GM19452 (cell line): Measurements from ENCODE around the gene DCLRE1B.
"Not testable (repeated sequence)": the region's sequence is repeated elsewhere in the genome, so short reads cannot be mapped to it uniquely, and the experiment has no call there.

Experiments
- ATAC-seq: cut with Tn5 transposase; IDR thresholded peaks from one replicate; pipeline ENCODE4 v1.9.1; 2021; ENCODE audit not compliant: unreplicated experiment

Gene DCLRE1B

DNA sequence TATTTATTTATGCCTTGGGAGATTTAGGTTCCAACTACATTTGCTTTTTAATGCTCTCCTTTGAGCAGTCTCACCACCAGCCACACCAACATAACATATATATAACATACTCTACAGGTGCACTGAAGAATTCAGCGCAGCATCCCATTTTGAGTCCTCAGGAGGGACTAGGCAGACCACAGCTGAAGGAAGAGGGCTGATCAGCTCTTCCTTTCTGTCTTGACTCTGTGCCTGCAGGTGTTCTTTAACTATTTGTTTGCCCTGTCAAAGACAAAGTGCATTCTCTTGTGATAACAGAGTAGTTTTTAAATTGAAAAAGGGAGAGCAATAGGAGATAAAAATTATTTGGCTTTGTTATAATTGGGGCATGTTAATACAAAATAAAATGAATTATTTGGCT lies 41.0 kb downstream of the DCLRE1B start:
- no peak for ATAC-seq

DNA sequence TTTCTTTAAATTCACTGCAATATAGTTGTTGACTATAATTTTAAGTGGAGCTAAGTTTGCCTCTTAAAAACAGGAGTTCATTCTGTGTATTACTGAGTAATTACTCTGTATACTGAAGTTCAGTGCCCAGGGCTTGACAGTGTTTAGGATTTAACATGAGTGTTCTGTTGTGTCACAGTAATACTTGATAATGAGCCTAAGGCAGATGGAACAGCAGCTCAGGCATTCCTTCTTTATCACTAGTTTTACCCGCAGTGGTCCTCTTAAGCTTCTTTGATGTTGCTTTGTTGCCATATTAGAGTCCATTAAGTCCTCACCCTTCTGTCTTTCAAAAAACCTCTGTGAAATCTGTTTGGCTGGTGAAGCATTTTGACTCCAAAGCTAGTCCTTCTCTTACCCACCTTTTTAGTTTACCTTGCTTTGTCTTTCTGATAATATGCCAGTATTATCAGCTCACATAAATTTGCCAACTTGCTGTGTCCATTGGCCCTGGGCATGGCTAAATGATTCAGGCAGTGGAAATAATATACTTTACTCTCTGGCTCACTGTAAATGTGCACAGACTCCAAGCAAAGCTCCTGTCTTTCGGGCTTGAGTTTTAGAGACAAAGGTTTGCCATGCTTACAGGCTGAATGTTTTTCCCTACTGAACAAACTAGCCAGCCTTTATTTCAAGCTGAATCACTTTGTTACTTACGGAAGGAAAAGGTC lies 41.7 kb downstream of the DCLRE1B start:
- ATAC-seq, result no peak

DNA sequence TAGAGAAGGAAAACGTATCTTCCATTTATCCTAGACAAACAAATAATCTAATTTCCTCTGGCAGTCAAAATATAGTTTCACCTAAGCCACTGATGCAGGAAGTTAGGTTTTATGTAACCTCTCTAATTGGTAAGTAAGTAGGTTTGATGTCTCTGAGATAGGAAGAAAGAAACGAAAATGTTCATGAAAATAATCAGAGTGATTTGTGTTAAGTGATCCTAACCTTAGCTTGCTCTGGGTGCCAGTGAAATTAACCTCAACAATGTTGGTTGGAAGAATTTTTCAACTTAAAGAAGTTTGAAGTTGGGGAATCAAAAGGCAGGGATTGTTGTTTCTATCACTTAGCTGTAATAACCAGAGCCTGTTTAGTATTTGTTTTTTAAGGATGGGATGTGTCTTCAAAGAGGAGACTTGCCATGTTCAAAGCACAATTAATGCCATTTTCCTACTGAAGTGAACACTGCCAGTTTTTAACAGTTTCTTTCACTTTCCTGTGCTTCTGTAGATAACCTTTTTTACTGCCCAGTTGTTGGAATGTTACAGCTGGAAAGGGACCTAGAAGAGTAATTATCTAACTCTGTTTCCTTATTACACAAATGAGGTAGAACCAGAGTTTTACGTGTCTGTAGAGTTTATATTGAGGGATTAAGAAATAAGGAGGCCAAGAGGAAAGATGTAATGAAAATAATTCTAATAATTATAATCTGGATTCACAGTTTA lies 42.4 kb downstream of the DCLRE1B start:
- ATAC-seq, result no peak

DNA sequence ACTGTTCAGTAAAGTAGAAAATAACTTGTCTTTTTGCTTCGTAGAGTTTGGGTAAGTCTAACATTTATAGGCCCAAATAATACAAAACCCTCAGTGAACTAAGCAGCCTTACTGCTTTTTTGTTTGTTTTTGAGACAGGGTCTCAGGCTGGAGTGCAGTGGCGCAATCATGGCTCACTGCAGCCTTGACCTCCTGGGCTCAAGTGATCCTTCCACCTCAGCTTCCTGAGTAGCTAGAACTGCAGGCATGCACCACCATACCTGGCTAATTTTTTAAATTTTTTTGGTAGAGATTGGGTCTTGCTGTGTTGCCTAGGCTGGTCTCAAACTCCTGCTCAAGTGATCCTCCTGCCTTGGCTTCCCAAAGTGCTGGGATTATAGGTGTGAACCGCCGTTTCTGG lies 43.0 kb downstream of the DCLRE1B start:
- ATAC-seq, result not testable (repeated sequence)

DNA sequence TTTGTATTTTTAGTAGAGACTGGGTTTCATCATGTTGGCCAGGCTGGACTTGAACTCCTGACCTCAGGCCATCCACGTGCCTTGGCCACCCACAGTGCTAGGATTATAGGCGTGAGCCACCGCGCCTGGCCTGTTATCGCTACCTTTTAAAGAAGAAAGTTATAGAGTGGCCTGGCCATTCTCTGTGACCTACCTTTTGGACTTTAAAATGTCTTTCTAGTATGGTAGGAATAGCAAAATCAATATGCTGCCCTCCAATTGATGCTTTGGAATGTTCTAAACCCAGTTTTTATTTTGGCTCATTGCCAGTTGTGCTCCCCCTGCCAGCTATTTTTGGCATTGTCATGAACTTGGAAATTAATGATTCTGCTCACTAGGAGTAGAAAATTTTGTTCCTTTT lies 43.9 kb downstream of the DCLRE1B start:
- no peak for ATAC-seq

DNA sequence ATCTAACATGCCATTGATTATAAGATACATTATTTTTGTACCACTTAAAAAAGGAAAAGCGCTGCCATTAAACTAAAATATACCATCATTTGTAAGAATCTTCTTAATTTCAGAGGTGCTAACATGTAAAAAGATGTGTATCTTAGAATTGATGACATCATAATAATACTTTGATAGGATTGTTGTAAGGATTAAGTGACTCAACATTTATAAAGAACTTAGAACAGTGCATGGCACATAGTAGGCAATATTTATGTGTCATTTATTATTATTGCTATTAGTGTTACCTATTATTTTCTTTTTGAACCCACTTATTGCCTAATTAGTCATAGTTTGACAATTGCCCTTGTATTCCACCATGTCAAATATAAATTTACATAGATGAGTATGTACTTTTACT lies 45.8 kb downstream of the DCLRE1B start:
- no peak for ATAC-seq

DNA sequence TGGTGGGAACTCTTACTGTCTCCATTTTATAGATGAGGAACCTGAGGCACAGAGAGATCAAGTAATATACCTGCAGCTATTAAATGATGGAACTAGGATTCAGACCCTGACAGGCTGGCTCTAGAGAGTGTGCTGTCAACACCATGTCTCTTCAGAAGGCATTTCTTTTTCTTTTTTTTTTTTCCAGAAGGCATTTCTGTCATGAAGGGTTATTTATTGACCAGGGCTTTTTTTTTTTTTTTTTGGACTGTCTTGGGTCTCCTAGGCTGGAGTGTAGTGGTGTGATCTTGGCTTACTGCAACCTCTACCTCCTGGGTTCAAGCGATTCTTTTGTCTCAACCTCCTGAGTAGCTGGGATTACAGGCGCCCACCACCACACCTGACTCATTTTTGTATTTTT lies 46.6 kb downstream of the DCLRE1B start:
- no peak for ATAC-seq

DNA sequence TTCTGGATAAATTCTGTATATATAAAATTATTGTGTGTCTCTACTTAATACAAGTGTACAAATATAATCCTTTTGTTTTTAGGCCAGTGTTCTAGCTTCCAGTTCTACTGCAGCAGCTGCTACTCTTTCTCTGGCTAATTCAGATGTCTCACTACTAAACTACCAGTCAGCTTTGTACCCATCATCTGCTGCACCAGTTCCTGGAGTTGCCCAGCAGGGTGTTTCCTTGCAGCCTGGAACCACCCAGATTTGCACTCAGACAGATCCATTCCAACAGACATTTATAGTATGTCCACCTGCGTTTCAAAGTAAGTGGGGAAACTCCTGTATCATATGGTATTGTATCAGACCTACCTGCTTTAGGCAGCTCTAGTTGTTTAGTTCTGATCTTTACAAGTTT lies 52.9 kb downstream of the DCLRE1B start:
- no peak for ATAC-seq

DNA sequence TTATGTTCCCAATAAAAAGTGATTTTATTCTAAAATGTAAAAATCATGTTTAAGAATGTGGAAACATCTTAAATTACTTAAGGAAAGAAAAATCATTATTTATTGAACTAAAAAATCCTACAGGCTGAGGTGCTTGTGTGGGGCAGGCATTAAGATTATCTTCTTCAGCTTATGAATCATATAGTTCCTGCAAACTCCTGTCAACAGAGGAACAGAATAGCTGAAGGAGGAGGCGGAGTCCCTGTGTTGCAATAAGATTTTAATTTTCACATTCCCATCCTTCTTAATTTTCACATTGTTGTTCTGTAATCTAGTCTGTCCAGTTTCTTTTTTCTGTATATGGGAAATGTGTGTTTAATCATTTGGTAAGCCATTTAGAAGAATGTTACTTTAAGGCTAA lies 53.6 kb downstream of the DCLRE1B start:
- ATAC-seq, result no peak

DNA sequence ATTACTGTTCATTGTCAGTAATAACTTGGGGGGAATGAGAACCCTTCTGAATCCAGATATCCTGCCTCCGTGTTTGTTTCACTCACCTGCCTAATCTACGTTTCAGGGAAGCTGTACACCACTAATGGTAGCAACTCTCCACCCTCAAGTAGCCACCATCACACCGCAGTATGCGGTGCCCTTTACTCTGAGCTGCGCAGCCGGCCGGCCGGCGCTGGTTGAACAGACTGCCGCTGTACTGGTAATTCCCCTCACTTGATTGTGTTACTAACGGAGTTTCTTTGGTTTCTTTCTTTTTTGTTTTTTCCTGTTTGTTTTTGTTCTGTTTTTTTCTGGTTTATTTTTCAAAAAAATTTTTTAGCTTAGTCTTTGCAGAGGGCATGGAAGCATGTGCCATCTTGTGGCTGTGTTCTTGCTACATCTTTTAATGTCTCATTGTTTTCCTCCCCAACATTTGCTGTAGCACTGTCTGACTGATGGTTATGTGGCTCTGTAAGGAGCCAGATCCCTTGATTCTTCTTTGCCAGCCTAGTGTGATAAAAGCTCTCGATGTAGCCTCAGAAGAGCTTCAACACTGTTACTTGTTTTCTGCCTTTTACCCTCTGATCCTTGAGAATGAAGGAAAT lies 58.3 kb downstream of the DCLRE1B start:
- ATAC-seq, result no peak
